GM12878 (cell line): ENCODE measurements around the gene DHRS7C. TPM values are rescaled to one million over a fixed set of nuclear protein-coding genes. Genes with fewer than 3 reads are reported as not detected.

Experiments
- ATAC-seq: fragments of 200-7000 bp; cut with Tn5 transposase; 3 replicates; pipeline ENCODE4 v1.9.1; 2020; ENCODE audit warnings: mild to moderate bottlenecking, moderate library complexity
- BruUV-seq: library from RNA; stranded (reverse); fragments of 400-500 nt; replicated peaks from 2 replicates; lab custom pipeline; 2021; lab: Mats Ljungman, UMichigan
- CTCF ChIA-PET: fragments of 300-600 bp; sonication (Branson Sonifier 250); formaldehyde crosslinking; extraction: SDS; loops from one replicate; lab custom pipeline; 2021; ENCODE audit warnings: inconsistent platforms; lab: Yijun Ruan, JAX
- POLR2A ChIA-PET: fragments of 350-600 bp; formaldehyde crosslinking; extraction: SDS; loops from one replicate; lab custom pipeline; 2021; ENCODE audit warnings: inconsistent platforms; lab: Charles Lee
- RAD21 ChIA-PET: fragments of 300-600 bp; sonication (Branson Sonifier 250); formaldehyde crosslinking; loops from one replicate; lab custom pipeline; 2023; ENCODE audit warnings: antibody characterized with exemption; ENCODE audit not compliant: unreplicated experiment; lab: Charles Lee
- SMC1A ChIA-PET: fragments of 300-600 bp; sonication (Branson Sonifier 250); formaldehyde crosslinking; loops from one replicate; lab custom pipeline; 2023; ENCODE audit not compliant: unreplicated experiment, uncharacterized antibody; lab: Charles Lee
- DNase-seq: peaks from one replicate; pipeline ENCODE4 v3.0.0-alpha.2; 2011; ENCODE audit warnings: low read depth, low spot score
- FAIRE-seq: peaks from 3 replicates; lab custom pipeline; 2011; peaks lifted over from hg19 to GRCh38; lab: Jason Lieb, UNC
- H2AFZ ChIP-seq: 2 replicates; pipeline ENCODE4 v1.6.0; 2011; ENCODE audit warnings: low read depth, low read length, control low read depth; ENCODE audit not compliant: control insufficient read depth
- H3K27ac ChIP-seq: 2 replicates; pipeline ENCODE4 v1.5.1; 2011; ENCODE audit warnings: control low read depth; ENCODE audit not compliant: control insufficient read depth, insufficient read depth
- H3K27me3 ChIP-seq, 2 experiments: replicated peaks in 1 of 2; 2 replicates each; pipeline versions ENCODE4 v1.6.0 to v1.6.1; 2011; ENCODE audit warnings: low read length in 1 of 2; ENCODE audit not compliant: control insufficient read depth in 2 of 2, insufficient read depth in 2 of 2
- H3K36me3 ChIP-seq, 2 experiments: 2 replicates each; pipeline ENCODE4 v1.5.1; 2011; ENCODE audit warnings: low read length in 1 of 2; ENCODE audit not compliant: control insufficient read depth in 2 of 2, insufficient read depth in 2 of 2
- H3K4me1 ChIP-seq: 2 replicates; pipeline ENCODE4 v1.6.1; 2011; ENCODE audit warnings: mild to moderate bottlenecking, low read length, moderate library complexity, mixed read lengths; ENCODE audit not compliant: control insufficient read depth, insufficient read depth
- H3K4me2 ChIP-seq: 2 replicates; pipeline ENCODE4 v1.6.0; 2011; ENCODE audit warnings: control low read depth; ENCODE audit not compliant: control insufficient read depth, insufficient read depth
- H3K4me3 ChIP-seq: fragments of 200-600 bp; sonication (generic); 2 replicates; pipeline ENCODE4 v1.5.1; 2016
- H3K79me2 ChIP-seq: 2 replicates; pipeline ENCODE4 v1.6.0; 2011; ENCODE audit warnings: low read length; ENCODE audit not compliant: control insufficient read depth, insufficient read depth
- H3K9ac ChIP-seq: 2 replicates; pipeline ENCODE4 v1.8.0; 2011; ENCODE audit warnings: low read length, control low read depth, mixed read lengths; ENCODE audit not compliant: control insufficient read depth, insufficient read depth
- H3K9me3 ChIP-seq: replicated peaks from 3 replicates; pipeline ENCODE4 v1.5.1; 2011; ENCODE audit warnings: mild to moderate bottlenecking, low read length; ENCODE audit not compliant: control insufficient read depth, insufficient read depth
- H4K20me1 ChIP-seq: 2 replicates; pipeline ENCODE4 v1.6.0; 2011; ENCODE audit not compliant: control insufficient read depth, insufficient read depth
- ATF2 ChIP-seq: IDR thresholded peaks from 2 replicates; pipeline ENCODE4 v1.6.1; 2012; ENCODE audit warnings: low read length, inconsistent platforms
- BACH1 ChIP-seq: fragments of 450-650 bp; IDR thresholded peaks from 2 replicates; pipeline ENCODE4 v1.6.1; 2017; ENCODE audit warnings: mild to moderate bottlenecking, borderline replicate concordance
- CTCF ChIP-seq, 3 experiments: IDR thresholded peaks in 2 of 3; conservative IDR thresholded peaks in 1 of 3; 2 replicates each; pipeline ENCODE4 v1.5.1; 2011; ENCODE audit warnings: low read depth in 3 of 3, low read length in 3 of 3, mild to moderate bottlenecking in 3 of 3, control low read depth in 2 of 3, moderate library complexity in 2 of 3, inconsistent platforms in 1 of 3, mixed read lengths in 1 of 3; ENCODE audit not compliant: control insufficient read depth in 2 of 3, insufficient read depth in 1 of 3; ENCODE audit errors: extremely low read depth in 1 of 3
- ETV6 ChIP-seq, 2 experiments: fragments of 450-650 bp in 1 of 2; IDR thresholded peaks in 1 of 2; conservative IDR thresholded peaks in 1 of 2; 2 replicates each; pipeline ENCODE4 v1.6.1; 2014; ENCODE audit warnings: antibody characterized with exemption in 1 of 2, borderline replicate concordance in 1 of 2, low read depth in 1 of 2, mild to moderate bottlenecking in 1 of 2, moderate library complexity in 1 of 2
- HCFC1 ChIP-seq: fragments of 150-350 bp; IDR thresholded peaks from 2 replicates; pipeline ENCODE4 v1.6.1; 2014; ENCODE audit warnings: low read length
- KLF5 ChIP-seq: fragments of 450-650 bp; IDR thresholded peaks from 2 replicates; pipeline ENCODE4 v1.6.1; 2014; ENCODE audit warnings: mild to moderate bottlenecking; ENCODE audit not compliant: partially characterized antibody
- RAD21 ChIP-seq: IDR thresholded peaks from 2 replicates; pipeline ENCODE4 v1.6.1; 2011; ENCODE audit warnings: mild to moderate bottlenecking, low read depth, low read length, moderate library complexity; ENCODE audit not compliant: insufficient read depth
- RB1 ChIP-seq: fragments of 450-650 bp; formaldehyde crosslinking; IDR thresholded peaks from 2 replicates; pipeline ENCODE4 v1.6.1; 2017; ENCODE audit warnings: mild to moderate bottlenecking, borderline replicate concordance
- SPI1 ChIP-seq: IDR thresholded peaks from 2 replicates; pipeline ENCODE4 v1.6.1; 2011; ENCODE audit warnings: low read depth, mild to moderate bottlenecking, low read length, moderate library complexity, borderline replicate concordance; ENCODE audit not compliant: insufficient read depth
- SUZ12 ChIP-seq: fragments of 200-600 bp; sonication (generic); IDR thresholded peaks from one replicate; pipeline ENCODE4 v1.6.1; 2018; ENCODE audit warnings: antibody characterized with exemption, mild to moderate bottlenecking; ENCODE audit not compliant: unreplicated experiment
- USF2 ChIP-seq: IDR thresholded peaks from 2 replicates; pipeline ENCODE4 v1.6.1; 2011; ENCODE audit warnings: low read depth, low read length, improper control_type of control experiment, borderline replicate concordance
- ZBTB33 ChIP-seq: fragments of 450-650 bp; IDR thresholded peaks from 2 replicates; pipeline ENCODE4 v1.6.1; 2017; ENCODE audit warnings: mild to moderate bottlenecking
- ZSCAN29 ChIP-seq: fragments of 450-650 bp; IDR thresholded peaks from 2 replicates; pipeline ENCODE4 v1.6.1; 2017; ENCODE audit warnings: mild to moderate bottlenecking, moderate library complexity
- ZZZ3 ChIP-seq: IDR thresholded peaks from 2 replicates; pipeline ENCODE4 v1.6.1; 2011; ENCODE audit warnings: low read depth; ENCODE audit not compliant: control insufficient read depth, insufficient read length
- WGBS: methylation state at CpG from one replicate; pipeline ENCODE4 v1.1.6; 2016; ENCODE audit warnings: low lambda C conversion rate; ENCODE audit not compliant: insufficient replicate concordance, insufficient coverage; ENCODE audit errors: missing lambda C conversion rate; 5-methylcytosine and 5-hydroxymethylcytosine counted together
- in situ Hi-C: fragments of 300-500 bp; cut with MboI; formaldehyde crosslinking; loops from 9 replicates; pipeline ENCODE4 v1.14.3; 2018; ENCODE audit warnings: mixed read lengths
- intact Hi-C: fragments of 100-400 bp; cut with micrococcal nuclease; formaldehyde crosslinking; loops from one replicate; pipeline ENCODE4 v1.14.2; 2022; ENCODE audit not compliant: unreplicated experiment
- polyA plus RNA-seq, 11 experiments: library from polyadenylated mRNA; depleted of rRNA in 4 of 11; unstranded in 6 of 11; stranded (reverse) in 5 of 11; fragments of >200 nt; fragmentation: Nextera tagmentation in 4 of 11; fragmentation: Illumina TruSeq in 1 of 11; extraction: Ambion mirVana in 4 of 11; extraction: Trizol in 1 of 11; gene quantifications; 1 replicate in 1 of 11; 2 replicates in 10 of 11; pipeline versions ENCODE4 v1.2.1 to v1.2.3, GENCODE V29; 2011 to 2016; ENCODE audit warnings: inconsistent platforms in 2 of 11, missing spikeins in 2 of 11, low read depth in 1 of 11
- total RNA-seq, 4 experiments: library from RNA; depleted of rRNA in 3 of 4; stranded (reverse); fragments of >200 nt in 3 of 4; fragmentation: Illumina TruSeq in 1 of 4; extraction: Trizol in 1 of 4; gene quantifications; 2 replicates each; pipeline versions ENCODE4 v1.2.1 to v1.2.3, GENCODE V29; 2013 to 2021

Gene DHRS7C
- total and polyA plus RNA-seq, 10 of the 15 experiments (the other 5 are each of a cell fraction or from before 2014, with no cell fraction given) = not detected

- no peak for TF ChIP-seq RB1
Measured at GRCh38 chr17:9769036-9769695, 22.2 kb downstream of the DHRS7C start (continued).

- Histone ChIP-seq H3K9ac (no peak overlapping the region), H2AFZ (no peak overlapping the region), H4K20me1 (no peaks in the 10 kb centered on the region), H3K79me2 (no peaks in the 10 kb centered on the region), H3K27me3 (no peaks in the 10 kb centered on the region), H3K4me3 (no peak overlapping the region), H3K4me1 (no peaks in the 10 kb centered on the region), H3K27ac (no peak overlapping the region), H3K36me3 (no peaks in the 10 kb centered on the region), H3K9me3 (no peaks in the 10 kb centered on the region), H3K4me2 (no peak overlapping the region)
- ChIA-PET POLR2A (no interaction called here), CTCF (interaction anchor here (0.7 to 1.7 kb wide), 22 partner anchors 8 to 1369 kb away, joined by 3 to 12 read pairs (median 5); partner anchors contain the start of genes CFAP52 and STX8), SMC1A (interaction anchor here (0.6 to 1.2 kb wide), 5 partner anchors 9 to 191 kb away, joined by 3 to 5 read pairs (median 3); no protein-coding TSS in a partner anchor), RAD21 (interaction anchor here (0.7 to 1.9 kb wide), 5 partner anchors 38 to 1708 kb away, joined by 3 to 8 read pairs (median 3); partner anchors contain the start of genes CFAP52 and STX8)
- in situ Hi-C loops (no loop called here), intact Hi-C loops (loop anchor here (2.0 to 5.0 kb wide), 2 partner anchors 40 to 191 kb away; partner anchors contain the start of genes CFAP52 and STX8)
- FAIRE-seq (peak; percentile 38), DNase-seq (no peak), ATAC-seq (peak; percentile 22; the same call in 1 of the 3 replicates)
- BruUV-seq = no TSS peak
- 13% methylated on average over 5 of the region's 5 CpGs for WGBS
- TF ChIP-seq SUZ12 (no peak), ETV6 (conservative IDR thresholded peaks at IDR 0.05 in 1 of 2, IDR thresholded peaks at IDR 0.05 in 1 of 2; ENCODE audit: borderline replicate concordance in 1 of 2, low read depth in 1 of 2) (no peak), ZSCAN29 (no peak), HCFC1 (no peak), ZBTB33 (no peak), USF2 (no peak), ATF2 (no peak), KLF5 (no peak), CTCF (IDR thresholded peaks at IDR 0.05 in 2 of 3, conservative IDR thresholded peaks at IDR 0.05 in 1 of 3; ENCODE audit: control insufficient read depth in 2 of 3, extremely low read depth in 1 of 3, insufficient read depth in 1 of 3, low read depth in 3 of 3, low read length in 3 of 3) (peak in 2 of 3 experiments; percentile 8 to 21; a peak in 2 of 6 replicates), BACH1 (no peak), ZZZ3 (no peak), SPI1 (no peak), RAD21 (0 out of 2 replicates have a peak, but pooled peaks have one; percentile 29)
Measured at GRCh38 chr17:9768381-9768934, 22.9 kb downstream of the DHRS7C start.
